H9 (cell line): ENCODE data around the gene RNF212. TPM values are rescaled to one million over a fixed set of nuclear protein-coding genes. Genes with fewer than 3 reads are reported as not detected.

Experiments
- DNase-seq: peaks from one replicate; pipeline ENCODE4 v3.0.0-alpha.2; 2017
- H2AFZ ChIP-seq: one replicate; pipeline ENCODE4 v1.6.1; 2013; ENCODE audit warnings: mild to moderate bottlenecking, low read length, control low read depth, moderate library complexity
- H2AK5ac ChIP-seq: 2 replicates; pipeline ENCODE4 v1.6.1; 2013; ENCODE audit warnings: low read length, control low read depth, mixed read lengths; ENCODE audit not compliant: insufficient read length
- H2BK120ac ChIP-seq: one replicate; pipeline ENCODE4 v1.6.1; 2013; ENCODE audit warnings: low read depth, mild to moderate bottlenecking, low read length, control low read depth, inconsistent platforms; ENCODE audit not compliant: poor library complexity, severe bottlenecking
- H2BK12ac ChIP-seq: 2 replicates; pipeline ENCODE4 v1.6.1; 2013; ENCODE audit warnings: low read length, control low read depth, mixed read lengths, low read depth; ENCODE audit not compliant: insufficient read length
- H2BK15ac ChIP-seq: 2 replicates; pipeline ENCODE4 v1.6.1; 2013; ENCODE audit warnings: low read depth, low read length, control low read depth
- H2BK20ac ChIP-seq: one replicate; pipeline ENCODE4 v1.6.1; 2013; ENCODE audit warnings: low read depth, mild to moderate bottlenecking, low read length, control low read depth, inconsistent platforms; ENCODE audit not compliant: poor library complexity, severe bottlenecking
- H2BK5ac ChIP-seq: 2 replicates; pipeline ENCODE4 v1.6.1; 2013; ENCODE audit warnings: low read length, control low read depth, mixed read lengths; ENCODE audit not compliant: insufficient read length
- H3K14ac ChIP-seq: 2 replicates; pipeline ENCODE4 v1.6.1; 2013; ENCODE audit warnings: low read length, control low read depth; ENCODE audit not compliant: insufficient read depth
- H3K18ac ChIP-seq: 2 replicates; pipeline ENCODE4 v1.6.1; 2013; ENCODE audit warnings: low read depth, mild to moderate bottlenecking, mixed read lengths, low read length, control low read depth; ENCODE audit not compliant: insufficient read length
- H3K23ac ChIP-seq: 2 replicates; pipeline ENCODE4 v1.6.1; 2013; ENCODE audit warnings: low read length, control low read depth, mixed read lengths, low read depth; ENCODE audit not compliant: insufficient read length
- H3K23me2 ChIP-seq: 2 replicates; pipeline ENCODE4 v1.6.1; 2013; ENCODE audit warnings: low read depth, mild to moderate bottlenecking, mixed read lengths, low read length, control low read depth; ENCODE audit not compliant: insufficient read length, poor library complexity, severe bottlenecking
- H3K27ac ChIP-seq: 2 replicates; pipeline ENCODE4 v1.5.1; 2013; ENCODE audit warnings: low read length, control low read depth, mixed read lengths, low read depth; ENCODE audit not compliant: insufficient read length
- H3K27me3 ChIP-seq: 2 replicates; pipeline ENCODE4 v1.6.1; 2013; ENCODE audit warnings: low read length, control low read depth, inconsistent platforms; ENCODE audit not compliant: insufficient read depth
- H3K4ac ChIP-seq: 2 replicates; pipeline ENCODE4 v1.6.1; 2013; ENCODE audit warnings: low read depth, mild to moderate bottlenecking, control low read depth, inconsistent platforms, low read length, moderate library complexity
- H3K4me1 ChIP-seq: 2 replicates; pipeline ENCODE4 v1.6.1; 2013; ENCODE audit warnings: low read length, control low read depth, inconsistent platforms; ENCODE audit not compliant: insufficient read depth
- H3K4me2 ChIP-seq: 2 replicates; pipeline ENCODE4 v1.6.1; 2013; ENCODE audit warnings: low read length, control low read depth, mixed read lengths; ENCODE audit not compliant: insufficient read length, insufficient read depth
- H3K56ac ChIP-seq: 2 replicates; pipeline ENCODE4 v1.6.1; 2013; ENCODE audit warnings: low read depth, mild to moderate bottlenecking, mixed read lengths, low read length, control low read depth; ENCODE audit not compliant: insufficient read length
- H3K79me1 ChIP-seq: 2 replicates; pipeline ENCODE4 v1.6.1; 2013; ENCODE audit warnings: low read depth, mild to moderate bottlenecking, moderate library complexity, low read length, control low read depth, inconsistent platforms; ENCODE audit not compliant: insufficient read depth, poor library complexity, severe bottlenecking
- H3K79me2 ChIP-seq: 2 replicates; pipeline ENCODE4 v1.6.1; 2013; ENCODE audit warnings: low read length, control low read depth, inconsistent platforms; ENCODE audit not compliant: insufficient read depth
- H3K9ac ChIP-seq: 2 replicates; pipeline ENCODE4 v1.6.1; 2013; ENCODE audit warnings: low read length, control low read depth, mixed read lengths; ENCODE audit not compliant: insufficient read length; ENCODE audit errors: extremely low read depth
- H3K9me3 ChIP-seq: one replicate; pipeline ENCODE4 v1.6.1; 2013; ENCODE audit warnings: low read depth, low read length, inconsistent platforms; ENCODE audit not compliant: control insufficient read depth
- H3T11ph ChIP-seq: one replicate; pipeline ENCODE4 v1.6.1; 2013; ENCODE audit warnings: mild to moderate bottlenecking, low read length, control low read depth, inconsistent platforms
- H4K20me1 ChIP-seq: one replicate; pipeline ENCODE4 v1.6.1; 2013; ENCODE audit not compliant: control insufficient read depth, insufficient read length, insufficient read depth
- H4K5ac ChIP-seq: 2 replicates; pipeline ENCODE4 v1.6.1; 2013; ENCODE audit warnings: low read depth, mild to moderate bottlenecking, mixed read lengths, low read length, control low read depth; ENCODE audit not compliant: insufficient read length
- H4K8ac ChIP-seq: replicated peaks from 2 replicates; pipeline ENCODE4 v1.6.1; 2013; ENCODE audit warnings: low read length, control low read depth, mixed read lengths, low read depth; ENCODE audit not compliant: insufficient read length
- H4K91ac ChIP-seq: 2 replicates; pipeline ENCODE4 v1.6.1; 2013; ENCODE audit warnings: low read depth, mild to moderate bottlenecking, moderate library complexity, mixed read lengths, low read length, control low read depth; ENCODE audit not compliant: insufficient read length
- H3K27ac Mint-ChIP-seq, 3 experiments: 2 replicates in 2 of 3; 3 replicates in 1 of 3; pipeline ENCODE4 v1.8.0; 2020 to 2021; ENCODE audit warnings: mixed read lengths in 3 of 3, mild to moderate bottlenecking in 1 of 3, moderate library complexity in 1 of 3
- H3K27me3 Mint-ChIP-seq: 2 replicates; pipeline ENCODE4 v1.8.0; 2021; ENCODE audit warnings: low read depth, mild to moderate bottlenecking, moderate library complexity, mixed read lengths
- H3K36me3 Mint-ChIP-seq, 3 experiments: 2 replicates in 2 of 3; 3 replicates in 1 of 3; pipeline ENCODE4 v1.8.0; 2020 to 2021; ENCODE audit warnings: low read depth in 3 of 3, mixed read lengths in 3 of 3; ENCODE audit not compliant: insufficient read depth in 1 of 3
- H3K4me1 Mint-ChIP-seq, 2 experiments: 2 replicates each; pipeline ENCODE4 v1.8.0; 2020; ENCODE audit warnings: mixed read lengths in 2 of 2
- H3K4me3 Mint-ChIP-seq, 2 experiments: 2 replicates in 1 of 2; 3 replicates in 1 of 2; pipeline ENCODE4 v1.8.0; 2020 to 2021; ENCODE audit warnings: mild to moderate bottlenecking in 2 of 2, mixed read lengths in 2 of 2, moderate library complexity in 1 of 2
- H3K9me3 Mint-ChIP-seq, 2 experiments: 2 replicates in 1 of 2; 3 replicates in 1 of 2; pipeline ENCODE4 v1.8.0; 2020; ENCODE audit warnings: mild to moderate bottlenecking in 2 of 2, mixed read lengths in 2 of 2, moderate library complexity in 1 of 2
- WGBS: extraction: QIAGEN DNeasy Blood & Tissue Kit; methylation state at CpG from one replicate; pipeline ENCODE4 v1.1.7; 2013; ENCODE audit warnings: missing lambda C conversion rate, low lambda C conversion rate, mixed read lengths; ENCODE audit not compliant: insufficient read length; ENCODE audit errors: extremely low coverage; 5-methylcytosine and 5-hydroxymethylcytosine counted together
- total RNA-seq: library from RNA; stranded (reverse); gene quantifications from 2 replicates; pipeline ENCODE4 v1.2.1, GENCODE V29; 2021
- TF ChIP-seq, protein P1 (sequence below): fragments of 200-600 bp; sonication (generic); conservative IDR thresholded peaks from 3 replicates; pipeline ENCODE4 v1.8.0; 2021; ENCODE audit warnings: antibody characterized with exemption, mild to moderate bottlenecking

RNF212 gene
- total RNA-seq, 1 experiment from 2014 or later = 3.0 TPM

DNA sequence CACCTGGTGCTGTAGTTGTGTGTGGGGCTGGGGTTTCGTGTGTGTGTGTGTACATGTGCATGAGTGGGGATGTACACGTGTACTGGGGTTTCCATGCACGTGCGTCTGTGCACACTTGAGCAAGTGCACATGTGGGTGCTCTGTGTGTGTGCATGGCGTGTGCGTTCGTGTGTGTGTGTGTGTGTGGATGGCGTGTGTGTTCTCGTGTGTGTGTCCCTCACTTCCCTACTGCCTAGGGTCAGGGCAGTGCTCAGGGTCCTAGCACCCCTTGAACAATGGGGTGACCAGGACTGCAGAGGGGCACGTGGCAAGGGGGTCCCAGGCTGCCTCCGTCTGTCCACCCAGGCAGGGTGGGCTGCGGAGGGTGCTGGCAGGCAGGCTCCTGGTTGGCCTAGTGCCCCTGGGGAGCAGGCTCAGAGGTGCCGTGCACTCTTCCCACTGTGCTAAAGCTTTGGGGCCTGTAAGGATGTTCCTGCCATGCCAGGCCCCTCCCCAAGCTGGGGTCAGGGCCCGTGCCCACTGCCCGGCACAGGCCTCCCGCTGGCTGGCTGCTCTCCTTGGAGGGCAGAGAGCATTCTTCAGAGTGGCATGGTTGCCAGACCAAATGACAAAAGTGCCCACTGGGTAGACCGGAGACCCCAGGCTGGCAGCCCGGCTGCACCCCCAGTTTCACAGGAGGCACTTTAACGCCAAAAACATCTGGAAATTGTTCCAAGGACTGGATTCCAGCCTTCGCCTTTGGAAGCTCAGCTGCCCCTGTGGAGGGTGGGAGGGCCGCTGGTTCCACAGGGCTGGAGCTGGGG lies 72.8 kb downstream of the RNF212 start:
- H3K4me2 ChIP-seq = no peak overlapping the region
- Mint-ChIP-seq H3K9me3 (no peaks in the 10 kb centered on the region; a peak in 2 of 5 replicates), H3K27ac (no peak overlapping the region; a peak in 1 of 7 replicates), H3K27me3 (peaks cover 13% of the 10 kb centered on the region), H3K4me1 (peaks cover 6 to 24% of the 10 kb centered on the region in 2 experiments), H3K4me3 (no peak overlapping the region), H3K36me3 (no peaks in the 10 kb centered on the region)
- H4K91ac ChIP-seq = no peak overlapping the region
- no peak overlapping the region for H4K8ac ChIP-seq
- H2AK5ac ChIP-seq = no peak overlapping the region
- no peak overlapping the region for H3K56ac ChIP-seq
- no peak overlapping the region for H4K5ac ChIP-seq
- H3K27ac ChIP-seq = no peak overlapping the region
- no peak overlapping the region for H3K23ac ChIP-seq
- no peaks in the 10 kb centered on the region for H4K20me1 ChIP-seq
- no peak overlapping the region for H2AFZ ChIP-seq
- H3K79me2 ChIP-seq = no peaks in the 10 kb centered on the region
- no peak overlapping the region for H3K18ac ChIP-seq
- TF ChIP-seq, protein P1, sequence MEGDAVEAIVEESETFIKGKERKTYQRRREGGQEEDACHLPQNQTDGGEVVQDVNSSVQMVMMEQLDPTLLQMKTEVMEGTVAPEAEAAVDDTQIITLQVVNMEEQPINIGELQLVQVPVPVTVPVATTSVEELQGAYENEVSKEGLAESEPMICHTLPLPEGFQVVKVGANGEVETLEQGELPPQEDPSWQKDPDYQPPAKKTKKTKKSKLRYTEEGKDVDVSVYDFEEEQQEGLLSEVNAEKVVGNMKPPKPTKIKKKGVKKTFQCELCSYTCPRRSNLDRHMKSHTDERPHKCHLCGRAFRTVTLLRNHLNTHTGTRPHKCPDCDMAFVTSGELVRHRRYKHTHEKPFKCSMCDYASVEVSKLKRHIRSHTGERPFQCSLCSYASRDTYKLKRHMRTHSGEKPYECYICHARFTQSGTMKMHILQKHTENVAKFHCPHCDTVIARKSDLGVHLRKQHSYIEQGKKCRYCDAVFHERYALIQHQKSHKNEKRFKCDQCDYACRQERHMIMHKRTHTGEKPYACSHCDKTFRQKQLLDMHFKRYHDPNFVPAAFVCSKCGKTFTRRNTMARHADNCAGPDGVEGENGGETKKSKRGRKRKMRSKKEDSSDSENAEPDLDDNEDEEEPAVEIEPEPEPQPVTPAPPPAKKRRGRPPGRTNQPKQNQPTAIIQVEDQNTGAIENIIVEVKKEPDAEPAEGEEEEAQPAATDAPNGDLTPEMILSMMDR = no peak
- H2BK15ac ChIP-seq = no peak overlapping the region
- WGBS = no CpG with 5 or more reads among the region's 21 CpGs
- H3K79me1 ChIP-seq = no peaks in the 10 kb centered on the region
- H3K4me1 ChIP-seq = no peaks in the 10 kb centered on the region; the same call in 1 of the 2 replicates
- H3K23me2 ChIP-seq = peaks cover 4% of the 10 kb centered on the region
- H3K27me3 ChIP-seq = no peaks in the 10 kb centered on the region; the same call in 1 of the 2 replicates
- no peaks in the 10 kb centered on the region for H3K9me3 ChIP-seq
- H2BK5ac ChIP-seq = no peak overlapping the region
- H3K9ac ChIP-seq = no peak overlapping the region
- no peak overlapping the region for H3K14ac ChIP-seq
- no peak overlapping the region for H3K4ac ChIP-seq
- no peak for DNase-seq
- no peak overlapping the region for H2BK20ac ChIP-seq
- H2BK120ac ChIP-seq = no peak overlapping the region
- no peak overlapping the region for H2BK12ac ChIP-seq
- no peak overlapping the region for H3T11ph ChIP-seq
